ENCODE measurements around the gene CDV3.

The CDV3 gene

DNA sequence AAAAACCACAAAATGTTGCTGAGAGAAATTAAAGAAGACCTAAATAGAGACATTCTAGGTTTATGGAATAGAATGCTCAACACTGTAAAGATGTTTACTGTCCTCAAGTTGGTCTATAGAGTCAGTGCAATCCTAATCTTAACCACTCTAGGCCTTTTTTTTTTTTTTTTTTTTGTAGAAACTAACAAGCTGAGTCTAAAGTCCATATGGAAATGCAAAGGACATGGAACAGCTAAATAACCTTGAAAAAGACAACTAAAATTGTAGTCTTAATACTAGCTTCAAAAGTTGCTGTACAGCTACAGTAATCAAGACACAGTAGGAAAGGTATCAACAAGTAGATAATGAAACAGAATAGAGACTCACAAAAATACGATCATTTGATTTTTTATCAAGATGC is 32.9 kb downstream of the CDV3 start:
- DNase-seq (ENCODE audit: low read depth, low spot score): no peak

DNA sequence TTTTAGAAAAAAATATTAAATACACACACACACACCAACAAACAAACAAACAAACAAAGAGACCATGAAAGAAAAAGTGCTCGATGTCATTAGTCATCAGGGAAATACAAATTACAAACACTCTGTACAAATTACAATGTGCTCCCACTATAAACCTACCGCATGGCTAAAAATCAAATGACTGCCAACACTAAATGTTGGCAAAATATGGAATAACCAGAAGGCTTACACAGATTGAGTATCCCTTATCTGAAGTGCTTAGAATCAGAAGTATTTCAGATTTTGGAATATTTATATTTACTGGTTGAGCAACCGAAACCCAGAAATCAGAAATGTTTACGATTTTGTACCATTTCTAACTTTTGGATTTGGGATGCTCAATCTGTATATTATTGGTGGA is 33.4 kb downstream of the CDV3 start:
- no peak for DNase-seq (ENCODE audit: low read depth, low spot score)

DNA sequence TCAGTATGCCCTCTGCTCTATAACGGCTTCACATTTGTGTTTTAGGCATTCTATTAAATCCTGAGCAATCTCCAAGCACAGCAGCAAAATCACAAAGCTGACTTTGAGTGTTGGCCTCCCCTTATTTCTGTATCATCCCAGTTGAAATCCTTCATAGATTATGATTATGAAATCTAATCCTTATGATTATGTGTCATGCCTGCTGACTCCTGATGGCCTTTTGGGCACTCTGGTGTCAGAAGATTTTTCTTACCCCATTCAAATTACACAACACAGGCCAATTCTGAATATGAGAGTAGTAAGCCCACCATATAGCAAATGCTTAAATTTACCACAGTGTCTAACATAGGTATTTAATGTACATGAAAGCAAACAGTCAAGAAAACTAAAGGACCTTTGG is 34.3 kb downstream of the CDV3 start:
- no peak for DNase-seq (ENCODE audit: low read depth, low spot score)

DNA sequence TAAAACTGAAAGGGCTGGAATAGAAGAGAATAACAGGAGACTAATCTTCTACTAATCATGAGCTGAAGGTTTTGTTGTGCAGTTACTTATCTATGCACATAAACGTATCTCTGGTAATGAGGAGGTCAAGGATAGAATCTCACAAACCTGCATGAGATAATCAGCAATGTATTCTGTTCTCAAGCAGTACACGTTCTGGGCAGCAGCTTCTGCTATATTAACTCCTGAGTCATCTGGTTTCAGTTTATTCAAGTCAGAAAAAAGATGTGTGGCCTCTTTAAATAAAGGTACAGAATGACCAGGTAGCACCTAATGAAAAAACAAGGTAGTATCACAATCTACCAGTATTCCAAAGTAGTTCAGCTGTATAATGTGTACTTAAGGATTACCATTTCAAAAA is 34.9 kb downstream of the CDV3 start:
- DNase-seq (ENCODE audit: low read depth, low spot score): no peak

DNA sequence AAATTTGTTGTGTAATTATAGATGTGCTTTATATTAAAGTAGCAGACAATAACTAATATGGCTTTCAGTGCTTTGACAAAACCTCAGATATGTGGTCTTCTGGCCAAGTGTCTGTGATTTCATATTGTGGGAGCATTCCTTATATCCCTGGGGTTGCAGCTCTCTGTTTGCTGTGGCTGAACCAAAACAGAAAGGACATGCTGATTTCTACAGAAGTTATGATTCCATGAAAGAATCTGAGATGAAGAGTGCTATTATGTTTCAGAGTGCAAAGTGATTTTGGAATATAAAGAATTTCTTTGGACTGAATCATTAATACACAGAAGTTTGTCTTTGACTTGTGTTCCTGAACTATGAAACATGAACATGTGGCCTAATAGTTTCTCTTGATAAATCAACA is 36.5 kb downstream of the CDV3 start:
- no peak for DNase-seq (ENCODE audit: low read depth, low spot score)

DNA sequence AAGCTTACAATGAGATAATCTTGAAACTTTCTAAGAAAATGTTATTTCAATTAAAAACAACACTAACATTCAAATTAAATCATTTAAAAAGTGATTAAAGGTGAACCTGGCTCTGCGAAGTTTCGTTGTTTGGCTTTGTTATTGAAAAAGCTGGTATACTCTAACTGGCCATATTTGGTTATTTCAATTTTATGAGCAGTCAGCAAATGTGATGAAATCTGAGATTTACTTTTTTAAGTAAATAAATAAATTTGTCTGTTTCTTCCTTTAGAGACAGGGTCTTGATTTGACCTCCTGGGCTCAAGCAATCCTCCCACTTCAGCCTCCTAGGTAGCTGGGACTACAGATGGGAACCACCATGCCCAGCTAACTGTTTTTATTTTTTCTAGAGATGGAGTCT is 38.0 kb downstream of the CDV3 start:
- DNase-seq (ENCODE audit: low read depth, low spot score): no peak

DNA sequence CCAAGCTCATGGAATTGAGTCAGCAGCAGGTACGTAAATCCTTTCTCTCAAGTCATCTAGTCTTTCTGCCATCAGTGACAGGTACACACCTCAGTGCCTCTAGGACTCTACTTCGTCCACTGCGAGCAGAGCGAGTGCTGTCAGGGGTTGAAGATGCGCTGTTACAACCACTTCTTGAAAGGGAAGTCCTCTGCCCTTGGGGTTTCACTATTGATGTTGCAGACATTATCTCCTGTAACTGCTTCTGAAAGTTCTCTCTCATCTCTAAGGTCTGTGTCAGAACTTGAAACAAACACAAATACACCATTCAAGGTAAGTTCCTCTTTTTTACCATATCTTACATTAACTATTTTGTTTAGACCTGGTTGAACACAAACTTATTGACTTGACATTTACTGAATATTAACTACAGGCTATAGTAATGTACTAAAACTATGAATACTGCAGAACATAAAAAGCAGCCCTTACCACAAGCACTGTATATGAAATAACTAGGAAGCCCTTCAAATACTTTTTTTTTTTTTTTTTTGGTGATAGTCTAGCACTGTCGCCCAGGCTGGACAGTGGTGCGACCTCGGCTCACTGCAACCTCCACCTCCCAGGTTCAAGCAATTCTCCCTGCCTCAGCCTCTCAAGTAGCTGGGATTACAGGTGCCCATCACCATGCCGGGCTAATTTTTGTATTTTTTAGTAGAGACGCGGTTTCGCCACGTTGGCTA is 46.7 kb downstream of the CDV3 start:
- DNase-seq (ENCODE audit: low read depth, low spot score): no peak

DNA sequence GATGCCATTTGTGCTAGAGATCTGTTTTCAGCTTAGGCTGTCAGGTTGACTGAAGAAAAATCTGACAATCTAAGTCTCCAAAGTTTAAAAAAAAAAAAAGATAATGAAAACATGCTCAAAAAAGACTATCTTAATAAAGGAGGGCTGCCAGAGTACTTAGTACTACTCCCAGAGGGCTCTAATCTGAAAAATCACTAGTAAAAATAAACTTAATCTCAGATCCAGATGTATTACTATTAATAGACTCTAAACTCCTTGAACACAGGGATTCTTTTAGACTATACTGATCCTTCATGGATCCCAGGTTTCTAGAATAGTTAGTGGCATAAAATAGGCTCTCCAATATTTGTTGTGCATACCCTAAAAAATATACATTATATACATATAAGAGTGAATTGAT is 54.3 kb downstream of the CDV3 start:
- no peak for DNase-seq (ENCODE audit: low read depth, low spot score)

DNA sequence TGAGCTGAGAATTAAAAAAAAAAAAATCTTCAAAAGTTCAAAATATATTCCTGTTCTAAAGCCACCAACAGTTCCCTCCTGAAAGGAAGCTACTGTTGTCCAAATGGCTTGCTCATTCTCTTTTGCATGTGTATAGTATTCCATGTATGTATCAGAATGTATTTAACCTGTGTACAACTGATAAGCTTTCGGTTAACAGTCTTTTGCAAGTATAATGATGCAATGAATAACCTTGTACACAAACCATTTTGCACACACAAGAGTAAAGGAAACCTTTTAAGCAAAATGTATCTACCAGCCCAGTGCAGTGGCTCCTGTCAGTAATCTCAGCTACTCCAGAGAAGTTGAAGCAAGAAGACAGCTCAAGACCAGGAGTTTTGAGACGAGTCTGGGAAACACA is 55.7 kb downstream of the CDV3 start:
- no peak for DNase-seq (ENCODE audit: low read depth, low spot score)

DNA sequence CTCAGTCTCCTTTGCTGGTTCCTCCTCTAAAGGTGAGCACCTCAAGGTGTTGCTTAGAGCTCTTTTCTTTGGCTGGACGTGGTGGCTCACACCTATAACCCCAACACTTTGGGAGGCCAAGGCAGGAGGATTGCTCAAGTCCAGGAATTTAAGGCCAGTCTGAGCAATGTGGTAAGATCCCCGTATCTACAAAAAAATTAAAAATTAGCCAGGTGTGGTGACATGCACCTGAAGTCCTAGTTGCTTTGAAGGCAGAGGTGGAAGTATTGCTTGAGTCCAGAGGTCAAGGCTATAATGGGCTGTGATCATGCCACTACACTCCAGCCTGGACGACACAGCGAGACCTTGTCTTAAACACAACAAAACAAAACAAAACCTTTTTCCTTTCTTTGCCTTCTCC is 60.0 kb downstream of the CDV3 start:
- DNase-seq (ENCODE audit: low read depth, low spot score): no peak

All from brain pericyte (primary cell).